ENCODE results near the gene KRT12.

GRCh38 chr17:40844671-40845107, 22.3 kb downstream of the KRT12 start:
- TF ChIP-seq CTCF (IDR thresholded peaks at IDR 0.05) (no peak), POLR2A (IDR thresholded peaks at IDR 0.05) (no peak), EP300 (IDR thresholded peaks at IDR 0.05) (no peak)
